GM15510 (cell line): ENCODE measurements around the gene PLB1.

Experiments used
- POLR2A ChIP-seq: IDR thresholded peaks from 3 replicates; pipeline ENCODE4 v1.6.1; 2011; ENCODE audit warnings: borderline replicate concordance; ENCODE audit not compliant: insufficient read length; ENCODE audit errors: extremely low read depth

PLB1 gene

DNA sequence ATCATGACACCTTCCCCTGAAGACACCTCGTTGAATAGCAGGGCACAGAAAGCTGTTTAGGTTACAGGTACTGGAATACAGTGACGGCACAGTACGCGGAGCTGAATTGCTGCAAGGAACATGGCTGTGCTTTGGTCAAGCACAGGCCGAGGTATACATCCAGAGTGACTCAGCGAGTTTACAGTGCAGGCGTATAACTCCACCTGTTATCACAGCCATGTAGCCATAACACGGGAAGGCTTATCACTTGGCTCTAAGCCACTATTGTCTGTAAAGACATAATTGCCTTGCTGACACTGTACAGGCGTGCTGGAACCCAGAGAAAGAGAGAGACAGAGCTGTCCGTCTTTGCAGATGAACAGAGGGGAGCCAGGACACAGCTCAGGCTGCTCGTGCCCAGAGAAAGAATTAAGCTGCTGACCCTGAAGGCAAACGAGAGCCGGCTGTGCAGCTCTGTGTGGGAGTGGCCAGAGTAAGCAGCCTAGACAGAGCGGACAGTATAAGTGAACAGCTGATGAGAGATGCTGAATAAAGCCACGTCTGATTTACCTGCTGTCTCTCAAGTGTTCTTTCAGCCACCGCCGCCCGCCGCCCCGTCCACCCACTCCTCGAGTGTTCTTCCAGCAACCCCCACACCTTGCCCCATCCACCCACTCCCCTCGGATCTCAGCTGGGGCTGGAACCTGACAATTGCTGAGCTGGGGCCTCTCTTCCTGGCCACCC lies 168.4 kb downstream of the PLB1 start:
- TF ChIP-seq POLR2A, result no peak

DNA sequence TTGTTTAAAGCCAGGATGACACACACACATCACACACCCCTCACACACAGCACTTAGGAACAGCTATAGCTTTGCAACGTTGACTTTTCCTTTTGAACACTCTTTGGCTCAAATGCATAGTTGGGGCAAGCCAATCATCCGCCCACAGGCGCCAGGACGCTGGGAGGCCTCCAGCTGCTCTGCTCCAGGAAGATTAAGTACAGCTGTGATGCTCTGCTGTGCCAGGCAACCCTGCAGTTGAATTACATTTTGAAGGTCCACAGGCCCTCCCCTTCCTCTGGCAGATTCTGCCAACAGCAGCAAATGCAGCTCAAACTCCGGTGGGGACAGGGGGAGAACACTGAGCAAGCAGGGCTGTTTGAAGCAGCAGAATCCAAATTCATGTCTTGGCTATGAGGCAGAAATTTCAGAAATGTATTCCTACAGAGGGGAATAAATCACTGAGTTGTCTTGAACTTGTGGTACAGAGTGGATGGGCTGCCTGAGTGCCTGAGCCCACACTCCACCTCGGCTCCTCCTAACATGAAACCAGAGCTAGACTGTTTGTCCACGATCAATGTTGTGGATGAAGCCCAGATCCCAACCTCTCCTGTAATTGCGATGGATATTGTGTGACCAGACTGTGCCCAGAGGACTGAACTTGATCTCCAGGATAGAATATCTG lies 169.3 kb downstream of the PLB1 start:
- TF ChIP-seq POLR2A, result no peak

DNA sequence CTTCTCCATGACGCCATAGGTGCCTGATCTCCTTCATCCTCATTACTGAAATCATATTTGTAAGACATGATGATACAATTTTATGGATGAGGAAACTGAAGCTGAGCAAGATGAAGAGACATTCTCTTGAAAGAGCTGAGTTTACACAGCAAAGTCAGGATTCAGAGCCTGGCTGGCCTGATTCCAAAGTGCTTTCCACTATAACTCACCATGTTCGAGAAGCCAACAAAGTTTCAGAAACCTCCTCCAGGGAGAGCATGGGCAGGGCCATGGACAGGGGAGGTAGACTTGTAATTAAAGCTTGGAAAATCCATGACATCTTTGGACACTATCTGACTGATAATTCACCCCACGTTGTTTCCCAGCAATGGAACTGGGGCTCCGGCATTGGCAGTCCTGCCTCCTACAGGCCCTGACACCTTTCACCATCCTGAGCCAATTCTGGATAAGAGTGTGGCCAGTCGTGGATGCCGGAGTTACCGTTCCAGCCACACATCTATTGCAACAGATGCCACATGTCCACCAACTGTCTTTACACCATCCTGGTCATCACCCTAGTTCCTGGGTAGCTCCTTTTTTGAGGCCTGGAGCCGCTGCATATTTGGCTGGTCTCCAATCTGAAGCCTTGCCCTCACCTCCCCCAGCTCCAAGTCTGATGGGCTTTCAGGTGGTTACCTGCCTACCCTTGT lies 170.8 kb downstream of the PLB1 start:
- no peak for TF ChIP-seq POLR2A

DNA sequence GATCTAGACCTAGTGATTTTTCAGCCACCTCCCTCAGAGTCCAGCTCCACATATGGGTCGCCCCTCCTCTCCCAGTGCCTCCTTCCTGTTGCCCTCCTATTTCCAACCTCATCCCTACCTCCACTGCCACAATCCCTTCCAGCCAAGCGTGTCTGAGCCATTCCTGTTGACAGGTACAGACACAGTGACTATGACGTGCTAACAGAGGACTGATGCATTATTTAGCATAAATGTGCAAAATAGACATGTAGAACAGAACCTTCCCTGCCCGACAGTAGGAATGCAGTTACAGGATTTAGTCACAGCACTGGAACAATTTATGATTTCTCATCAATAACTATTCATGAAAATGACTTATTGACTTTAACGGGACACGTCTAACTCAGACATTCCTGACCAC lies 171.4 kb downstream of the PLB1 start:
- no peak for TF ChIP-seq POLR2A

DNA sequence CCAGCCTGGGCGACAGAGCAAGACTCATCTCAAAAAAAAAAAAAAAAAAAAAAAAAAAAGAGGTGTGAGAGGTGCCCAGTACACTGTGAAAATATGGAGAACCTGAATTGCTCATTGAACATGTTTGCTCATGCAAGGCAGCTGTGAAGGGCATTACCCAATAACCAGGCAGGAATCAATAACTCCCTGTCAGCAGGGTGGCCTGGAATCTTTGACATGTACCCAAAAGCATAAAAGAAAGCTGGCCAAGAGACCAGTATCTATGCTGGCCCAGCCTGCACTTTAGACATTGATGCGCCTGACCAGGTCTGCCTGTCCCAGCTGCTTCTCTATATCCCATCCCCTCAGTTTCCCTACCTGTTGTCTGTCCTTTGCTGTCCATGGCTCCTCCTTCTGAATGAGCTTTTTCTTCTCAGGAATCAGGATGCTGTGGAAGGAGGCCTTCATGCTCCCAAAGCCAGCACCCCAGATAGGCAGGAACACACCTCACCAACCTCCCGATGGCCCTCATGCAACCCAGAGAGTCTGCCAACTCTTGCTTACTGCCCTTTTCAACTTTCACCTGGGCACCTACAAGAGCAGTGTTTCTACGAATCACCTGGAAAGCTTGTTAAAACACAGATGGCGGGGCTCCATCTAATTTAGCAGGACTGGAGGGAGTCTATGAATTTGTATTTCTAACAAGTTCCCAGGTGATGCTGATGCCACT lies 172.4 kb downstream of the PLB1 start:
- no peak for TF ChIP-seq POLR2A

DNA sequence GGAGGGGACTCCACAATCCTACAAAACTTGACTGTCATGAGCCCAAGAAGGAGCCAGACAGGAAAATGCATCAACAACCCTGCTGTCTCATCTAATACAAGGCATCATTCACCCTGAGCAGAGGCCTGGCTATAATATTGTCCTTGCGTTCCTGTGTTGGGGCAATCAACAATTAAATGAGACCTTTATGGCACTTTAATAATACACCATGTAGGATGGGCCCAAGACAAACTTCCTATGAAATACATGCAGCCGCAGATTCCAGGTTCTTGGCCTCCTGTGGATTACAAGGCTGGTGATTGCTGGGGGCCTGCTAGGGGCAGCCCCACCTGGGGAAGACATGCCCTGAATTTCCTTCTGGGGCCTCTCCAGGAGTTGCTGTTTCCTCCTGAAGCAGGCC lies 173.0 kb downstream of the PLB1 start:
- TF ChIP-seq POLR2A, result no peak

DNA sequence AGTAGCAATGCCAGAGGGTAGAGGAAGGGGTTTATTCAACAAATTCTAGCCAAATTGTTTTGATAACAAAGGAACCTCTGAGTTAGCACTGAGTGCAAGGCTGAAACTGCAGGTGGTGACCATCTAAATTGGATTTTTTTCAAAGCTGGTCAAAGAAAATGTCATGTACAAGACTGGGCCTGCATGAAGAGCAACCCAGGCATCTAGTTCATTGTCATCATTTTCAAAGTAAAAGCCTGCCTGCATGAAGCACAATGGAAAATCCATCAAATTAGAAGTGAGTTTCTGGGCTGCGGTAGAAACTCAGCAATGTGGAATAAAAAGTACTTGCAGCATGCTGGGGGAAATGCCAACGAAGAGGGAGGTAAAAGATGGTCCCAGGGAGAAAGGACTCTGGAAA lies 175.0 kb downstream of the PLB1 start:
- no peak for TF ChIP-seq POLR2A

DNA sequence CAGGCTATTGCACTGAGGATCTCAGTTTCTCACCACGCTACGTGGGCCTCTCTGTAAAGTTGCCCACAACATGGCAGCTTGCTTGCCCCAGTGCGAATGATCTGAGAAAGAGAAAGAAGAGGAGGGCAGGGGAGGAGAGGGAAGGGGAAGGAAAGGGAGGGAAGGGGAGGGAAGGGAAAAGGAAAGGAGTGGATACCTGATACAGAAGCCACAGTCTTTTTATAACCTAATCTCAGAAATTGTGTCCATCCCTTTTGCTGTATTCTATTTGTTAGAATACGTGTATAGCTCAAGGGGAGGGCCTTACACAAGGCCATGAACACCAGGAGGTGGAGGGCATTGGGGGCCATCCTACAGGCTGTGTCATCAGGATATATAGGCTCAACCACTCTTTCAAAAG lies 177.5 kb downstream of the PLB1 start:
- no peak for TF ChIP-seq POLR2A

DNA sequence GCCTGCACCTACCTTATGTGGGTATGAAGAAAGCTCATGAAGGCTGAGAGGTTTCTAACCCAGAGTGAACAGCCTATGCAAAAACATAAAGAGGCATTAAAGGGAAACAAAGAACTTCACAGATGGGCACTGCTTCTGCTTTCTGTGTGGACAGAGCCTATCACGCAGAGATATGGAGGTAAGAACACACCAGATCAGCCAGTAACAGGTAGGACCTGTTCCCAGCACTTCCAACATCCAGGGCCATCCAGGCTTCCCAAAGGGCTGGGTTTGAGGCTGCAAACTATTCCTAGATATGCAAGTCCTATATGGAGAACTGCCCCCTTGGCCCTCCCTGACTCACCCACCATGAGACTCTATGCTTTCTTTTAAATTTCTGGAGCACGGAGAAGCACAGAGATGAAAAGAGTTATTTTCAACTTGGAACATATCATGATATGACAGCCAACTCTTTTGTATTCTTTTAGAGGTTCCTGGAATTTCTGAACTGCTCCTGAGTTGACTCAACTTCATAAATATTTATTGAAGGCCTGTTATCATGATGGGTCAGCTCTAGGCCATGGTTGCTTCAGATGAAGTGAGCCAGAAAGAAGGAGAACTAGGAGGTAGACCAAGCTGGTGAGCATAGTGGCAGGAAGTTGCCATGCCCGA lies 178.3 kb downstream of the PLB1 start:
- TF ChIP-seq POLR2A, result no peak

DNA sequence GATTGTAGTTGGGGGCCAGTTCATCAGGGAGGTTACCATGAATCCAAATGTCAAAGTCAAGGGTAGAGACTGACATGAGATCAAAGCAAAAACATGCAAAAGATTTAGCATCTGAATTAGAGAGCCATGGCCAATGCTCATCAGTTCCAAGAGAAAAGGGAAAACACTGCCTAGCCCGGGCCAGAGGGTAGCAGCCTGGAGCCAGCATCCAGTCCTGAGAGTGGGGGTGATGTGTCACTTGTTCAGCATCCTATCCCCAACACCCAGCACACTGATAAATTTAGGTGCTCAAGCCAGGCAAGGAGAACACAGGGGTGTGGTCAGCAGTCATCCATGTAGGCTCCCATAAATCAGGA lies 178.8 kb downstream of the PLB1 start:
- TF ChIP-seq POLR2A, result no peak

DNA sequence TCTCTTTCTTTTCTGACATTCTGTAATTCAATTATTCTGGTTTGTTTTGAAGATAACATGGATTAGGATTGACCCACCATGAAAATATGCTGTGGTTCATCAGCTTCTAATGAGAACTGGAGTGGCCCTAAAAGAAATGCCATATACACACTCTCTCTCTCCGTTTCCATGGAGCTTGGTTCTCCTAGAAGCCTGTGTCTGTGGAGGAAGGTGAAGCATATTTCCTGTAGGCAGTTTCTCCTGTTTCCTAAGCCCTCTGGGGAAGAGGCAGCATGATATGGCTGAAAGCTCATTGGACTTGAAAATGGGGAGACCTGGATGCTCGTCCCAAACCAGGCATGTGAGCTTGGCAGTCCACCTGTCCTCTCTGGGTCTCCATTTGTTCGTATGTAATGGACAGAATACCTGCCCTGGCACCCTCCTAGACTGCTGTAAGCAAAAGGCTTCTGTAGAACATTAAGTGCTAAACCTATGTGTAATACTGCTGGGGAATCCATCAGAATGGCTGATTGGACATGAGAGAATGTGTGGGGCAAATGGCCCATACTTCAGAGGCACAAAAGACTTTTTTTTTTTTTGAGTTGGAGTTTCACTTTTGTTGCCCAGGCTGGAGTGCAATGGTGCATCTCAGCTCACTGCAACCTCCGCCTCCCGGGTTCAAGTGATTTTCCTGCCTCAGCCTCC lies 180.4 kb downstream of the PLB1 start:
- TF ChIP-seq POLR2A, result no peak

DNA sequence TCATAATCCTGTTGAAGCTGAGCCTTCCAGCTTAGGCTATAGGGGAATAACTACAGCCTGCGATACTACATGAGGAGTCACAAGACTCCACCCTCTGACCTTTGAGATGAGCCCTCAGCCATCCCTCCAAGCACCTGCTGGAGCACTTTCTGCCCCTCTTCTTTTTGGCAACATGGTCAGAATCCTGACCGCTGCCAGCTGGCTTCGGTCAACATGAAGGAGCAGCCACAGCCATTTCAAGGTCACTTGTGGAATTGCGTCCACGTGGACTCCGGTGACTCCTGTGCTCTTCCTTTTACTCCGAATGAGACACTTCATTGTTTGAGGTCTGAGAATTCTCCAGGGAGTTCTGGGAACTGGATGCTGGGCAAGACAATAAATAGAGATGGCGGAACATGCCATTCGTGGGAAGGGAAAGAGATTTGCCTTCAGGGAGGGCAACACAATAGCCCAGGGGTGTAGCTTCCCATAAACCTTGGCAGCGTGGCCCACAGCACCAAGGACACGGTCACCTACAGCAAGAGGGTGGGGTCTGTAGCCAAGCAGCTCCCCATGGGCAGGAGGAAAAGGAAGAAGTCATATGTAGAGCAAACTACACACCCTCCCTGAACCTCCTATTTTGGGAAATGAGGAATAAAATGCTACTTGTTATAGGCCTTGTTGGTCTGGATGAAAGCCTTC lies 182.5 kb downstream of the PLB1 start:
- no peak for TF ChIP-seq POLR2A

DNA sequence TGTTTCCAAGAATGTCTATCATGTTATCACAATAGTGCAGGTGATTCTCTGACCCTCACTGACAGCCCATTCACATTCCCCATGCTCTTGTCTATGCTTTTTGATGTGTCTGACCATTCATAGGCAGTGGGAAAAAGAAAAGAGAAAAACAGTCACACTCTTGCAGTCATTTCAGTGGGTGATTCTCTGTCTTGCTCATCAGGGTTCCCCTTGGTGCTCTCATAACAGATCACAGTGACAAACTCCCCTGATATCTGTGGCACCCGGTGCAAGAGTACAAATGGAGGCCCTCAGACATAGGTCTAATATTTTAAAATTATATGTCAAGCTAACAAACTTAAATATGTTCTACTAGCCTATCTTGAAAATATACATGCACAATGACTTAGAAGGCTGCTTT lies 183.1 kb downstream of the PLB1 start:
- TF ChIP-seq POLR2A, result no peak

DNA sequence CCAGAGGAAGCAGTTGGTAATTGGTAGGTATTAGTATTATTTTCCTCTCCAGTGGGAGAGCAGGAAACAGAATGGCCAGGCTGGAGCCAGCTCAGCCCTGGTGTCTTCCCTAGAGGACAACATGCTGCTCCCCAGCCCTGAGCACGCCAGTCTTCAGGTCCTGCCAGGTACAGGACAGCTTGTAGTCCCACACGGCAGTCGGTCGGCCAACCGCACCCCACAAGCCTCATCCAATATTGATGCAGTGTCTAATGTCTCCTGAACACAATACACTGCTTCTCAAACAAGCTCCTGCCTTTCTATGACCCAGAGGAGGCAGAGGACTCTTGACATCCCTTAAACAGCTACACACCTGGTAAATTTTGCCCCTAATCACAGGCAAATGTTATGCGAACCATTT lies 184.8 kb downstream of the PLB1 start:
- no peak for TF ChIP-seq POLR2A
